SK-N-SH (cell line): ENCODE results near the gene MPC1. TPM values are rescaled to one million over a fixed set of nuclear protein-coding genes. Genes with fewer than 3 reads are reported as not detected.

Experiments
- CTCF ChIA-PET: fragments of 300-600, 350-600 bp; formaldehyde crosslinking; extraction: SDS; loops from one replicate; lab custom pipeline; 2021; lab: Yijun Ruan, JAX
- POLR2A ChIA-PET: fragments of 350-600 bp; sonication (Branson Sonifier 250); formaldehyde crosslinking; extraction: SDS; loops from one replicate; lab custom pipeline; 2020; ENCODE audit warnings: antibody characterized with exemption, inconsistent platforms; lab: Yijun Ruan, JAX
- DNase-seq: peaks from one replicate; pipeline ENCODE4 v3.0.0; 2012
- H2AFZ ChIP-seq: fragments of 200-600 bp; sonication (generic); 2 replicates; pipeline ENCODE4 v1.8.1; 2016; ENCODE audit warnings: antibody characterized with exemption, mild to moderate bottlenecking, low read depth
- H3F3A ChIP-seq: fragments of 200-600 bp; sonication (generic); replicated peaks from 2 replicates; pipeline ENCODE3; 2016; ENCODE audit warnings: antibody characterized with exemption, mild to moderate bottlenecking; ENCODE audit not compliant: insufficient read depth
- H3K27ac ChIP-seq, 2 experiments: fragments of 200-500 bp in 1 of 2; fragments of 200-600 bp in 1 of 2; sonication (Bioruptor generic) in 1 of 2; sonication (generic), shearing (Covaris generic) in 1 of 2; 2 replicates each; pipeline versions ENCODE4 v1.5.1 to v1.6.1; 2014 to 2016; ENCODE audit warnings: low read depth in 2 of 2, inconsistent platforms in 1 of 2, low read length in 1 of 2, mild to moderate bottlenecking in 1 of 2, mixed read lengths in 1 of 2
- H3K27me3 ChIP-seq: fragments of 200-600 bp; sonication (generic), shearing (Covaris generic); 2 replicates; pipeline ENCODE4 v1.6.1; 2016; ENCODE audit warnings: mixed run types; ENCODE audit not compliant: insufficient read depth
- H3K36me3 ChIP-seq, 2 experiments: fragments of 200-500 bp in 1 of 2; fragments of 200-600 bp in 1 of 2; sonication (Bioruptor generic) in 1 of 2; sonication (generic) in 1 of 2; replicated peaks in 1 of 2; 2 replicates each; pipeline versions ENCODE3 to v1.5.1; 2014 to 2016; ENCODE audit warnings: low read length in 1 of 2, mild to moderate bottlenecking in 1 of 2; ENCODE audit not compliant: insufficient read depth in 2 of 2, control insufficient read depth in 1 of 2
- H3K4me1 ChIP-seq, 2 experiments: fragments of 200-500 bp in 1 of 2; fragments of 200-600 bp in 1 of 2; sonication (Bioruptor generic) in 1 of 2; sonication (generic), shearing (Covaris generic) in 1 of 2; 2 replicates each; pipeline versions ENCODE4 v1.5.1 to v1.6.1; 2014 to 2016; ENCODE audit warnings: low read depth in 1 of 2, low read length in 1 of 2, mixed run types in 1 of 2; ENCODE audit not compliant: insufficient read depth in 2 of 2, control insufficient read depth in 1 of 2
- H3K4me2 ChIP-seq: fragments of 200-600 bp; sonication (generic), shearing (Covaris generic); 2 replicates; pipeline ENCODE4 v1.6.1; 2017; ENCODE audit warnings: mixed run types
- H3K4me3 ChIP-seq, 2 experiments: fragments of 200-500 bp in 1 of 2; fragments of 200-600 bp in 1 of 2; sonication (Bioruptor generic) in 1 of 2; sonication (generic), shearing (Covaris generic) in 1 of 2; 2 replicates each; pipeline versions ENCODE4 v1.5.1 to v1.8.1; 2014 to 2016; ENCODE audit warnings: low read depth in 2 of 2, inconsistent platforms in 1 of 2, low read length in 1 of 2, mild to moderate bottlenecking in 1 of 2, mixed read lengths in 1 of 2, moderate library complexity in 1 of 2
- H3K79me2 ChIP-seq: fragments of 200-600 bp; sonication (generic); 2 replicates; pipeline ENCODE4 v1.8.1; 2017; ENCODE audit warnings: mild to moderate bottlenecking; ENCODE audit not compliant: insufficient read depth
- H3K9ac ChIP-seq: fragments of 200-600 bp; sonication (generic); 2 replicates; pipeline ENCODE4 v1.6.1; 2017; ENCODE audit warnings: mixed run types
- H3K9me2 ChIP-seq: fragments of 200-600 bp; sonication (generic); 2 replicates; pipeline ENCODE4 v1.6.1; 2017; ENCODE audit warnings: mixed run types
- H3K9me3 ChIP-seq: fragments of 200-600 bp; sonication (generic); 2 replicates; pipeline ENCODE4 v1.6.1; 2017; ENCODE audit warnings: mixed run types, mild to moderate bottlenecking, moderate library complexity
- H4K20me1 ChIP-seq: fragments of 200-600 bp; sonication (generic); 2 replicates; pipeline ENCODE4 v1.6.1; 2017; ENCODE audit warnings: mild to moderate bottlenecking, mixed run types; ENCODE audit not compliant: insufficient read depth
- ELF1 ChIP-seq: IDR thresholded peaks from 2 replicates; pipeline ENCODE4 v1.4.0; 2012
- EP300 ChIP-seq, 2 experiments: IDR thresholded peaks; 2 replicates each; pipeline versions ENCODE4 v1.4.0 to v1.6.1; 2012; ENCODE audit warnings: borderline replicate concordance in 1 of 2, low read depth in 1 of 2, low read length in 1 of 2
- FOXJ3 ChIP-seq: sonication (generic); formaldehyde crosslinking; IDR thresholded peaks from 2 replicates; pipeline ENCODE4 v1.5.1; 2020; ENCODE audit warnings: mild to moderate bottlenecking, missing genetic modification reagents
- FOXM1 ChIP-seq: IDR thresholded peaks from 2 replicates; pipeline ENCODE4 v1.4.0; 2012; ENCODE audit warnings: low read depth, mild to moderate bottlenecking
- GABPA ChIP-seq: IDR thresholded peaks from 2 replicates; pipeline ENCODE4 v1.4.0; 2012; ENCODE audit warnings: low read depth, mild to moderate bottlenecking
- IRF3 ChIP-seq: fragments of 150-350 bp; IDR thresholded peaks from 2 replicates; pipeline ENCODE4 v1.6.1; 2016; ENCODE audit warnings: mild to moderate bottlenecking, low read depth, low read length
- JUND ChIP-seq: IDR thresholded peaks from 2 replicates; pipeline ENCODE4 v1.4.0; 2012
- NRF1 ChIP-seq: IDR thresholded peaks from 2 replicates; pipeline ENCODE4 v1.6.1; 2012; ENCODE audit warnings: low read depth, mild to moderate bottlenecking, low read length
- RCOR1 ChIP-seq: fragments of 150-350 bp; IDR thresholded peaks from 2 replicates; pipeline ENCODE4 v1.6.1; 2017; ENCODE audit warnings: antibody characterized with exemption, low read length
- REST ChIP-seq: IDR thresholded peaks from 2 replicates; pipeline ENCODE4 v1.6.1; 2012; ENCODE audit warnings: mild to moderate bottlenecking, low read depth, low read length, moderate library complexity
- RFX5 ChIP-seq: IDR thresholded peaks from 2 replicates; pipeline ENCODE4 v1.6.1; 2012; ENCODE audit warnings: mild to moderate bottlenecking, improper control_type of control experiment, low read length
- RXRA ChIP-seq: IDR thresholded peaks from 2 replicates; pipeline ENCODE4 v1.4.0; 2012; ENCODE audit warnings: low read depth, mild to moderate bottlenecking, borderline replicate concordance
- SMC3 ChIP-seq: IDR thresholded peaks from 2 replicates; pipeline ENCODE4 v1.6.1; 2012; ENCODE audit warnings: low read depth, low read length, improper control_type of control experiment
- USF1 ChIP-seq: IDR thresholded peaks from 2 replicates; pipeline ENCODE4 v1.4.0; 2012; ENCODE audit warnings: low read depth, borderline replicate concordance
- USF2 ChIP-seq: fragments of 150-350 bp; IDR thresholded peaks from 2 replicates; pipeline ENCODE4 v1.6.1; 2017; ENCODE audit warnings: antibody characterized with exemption, low read length, low read depth, borderline replicate concordance
- WGBS: methylation state at CpG from one replicate; pipeline ENCODE4 v1.1.6; 2017; ENCODE audit warnings: low lambda C conversion rate; 5-methylcytosine and 5-hydroxymethylcytosine counted together
- polyA plus RNA-seq, 3 experiments: library from polyadenylated mRNA; depleted of rRNA; stranded (reverse); fragments of >200 nt; gene quantifications; 2 replicates each; pipeline ENCODE4 v1.2.3, GENCODE V29; 2012

Gene MPC1
- polyA plus RNA-seq, 1 of the 3 experiments (the other 2 are of a cell fraction): 13.6 TPM

- peaks cover 7 to 11% of the 10 kb centered on the region in 2 experiments for H3K36me3 ChIP-seq
- no peak overlapping the region for H3K27ac ChIP-seq
- peaks cover 4% of the 10 kb centered on the region for H3F3A ChIP-seq
- H3K4me2 ChIP-seq: no peak overlapping the region
- CTCF ChIA-PET: interaction anchor here (0.7 to 1.3 kb wide), 3 partner anchors 14 to 54 kb away, joined by 4 to 5 read pairs (median 4); no protein-coding TSS in a partner anchor
- no peaks in the 10 kb centered on the region for H4K20me1 ChIP-seq
- DNase-seq: no peak
- H3K4me3 ChIP-seq: no peak overlapping the region
- no peaks in the 10 kb centered on the region for H3K9me2 ChIP-seq
- H3K79me2 ChIP-seq: no peaks in the 10 kb centered on the region
- POLR2A ChIA-PET: no interaction called here
- no peak overlapping the region for H3K9ac ChIP-seq
- H3K4me1 ChIP-seq: peaks cover 0 to 14% of the 10 kb centered on the region in 2 experiments; a peak in 1 of 4 replicates
- H3K9me3 ChIP-seq: no peaks in the 10 kb centered on the region; the same call in 1 of the 2 replicates
- no peak overlapping the region for H2AFZ ChIP-seq
- WGBS: 92% methylated on average over 3 of the region's 3 CpGs
- H3K27me3 ChIP-seq: no peaks in the 10 kb centered on the region
- TF ChIP-seq RCOR1 (no peak), FOXM1 (no peak), IRF3 (no peak), RXRA (no peak), FOXJ3 (CRISPR knock-in tag) (no peak), EP300 (IDR thresholded peaks at IDR 0.05; ENCODE audit: borderline replicate concordance in 1 of 2, low read depth in 1 of 2, low read length in 1 of 2) (no peak), USF1 (no peak), NRF1 (no peak), USF2 (no peak), GABPA (no peak), ELF1 (no peak), SMC3 (no peak), REST (no peak), RFX5 (no peak), JUND (no peak)
Observed at GRCh38 chr6:166366921-166367320, 15.8 kb downstream of the MPC1 start.
